HCT116 (cell line): ENCODE measurements around the gene DGAT2. TPM values are rescaled to one million over a fixed set of nuclear protein-coding genes. Genes with fewer than 3 reads are reported as not detected.

ENCODE experiments used
- ATAC-seq: fragments of 200-7000 bp; cut with Tn5 transposase; 2 replicates; pipeline ENCODE4 v1.9.1; 2020; ENCODE audit warnings: mild to moderate bottlenecking, moderate library complexity
- Bru-seq: library from RNA; stranded (reverse); fragments of 400-500 nt; gene quantifications from one replicate; lab custom pipeline; 2021; lab: Mats Ljungman, UMichigan
- BruChase-seq, 2 experiments: library from RNA; stranded (reverse); fragments of 400-500 nt; gene quantifications; one replicate each; lab custom pipeline; 2021; lab: Mats Ljungman, UMichigan
- BruUV-seq: library from RNA; stranded (reverse); fragments of 400-500 nt; replicated peaks from 2 replicates; lab custom pipeline; 2021; lab: Mats Ljungman, UMichigan
- CTCF ChIA-PET: fragments of 300-600 bp; sonication (Branson Sonifier 250); formaldehyde crosslinking; loops from one replicate; lab custom pipeline; 2021; ENCODE audit warnings: antibody characterized with exemption; lab: Charles Lee
- POLR2A ChIA-PET: fragments of 300-600, 350-600 bp; sonication (Branson Sonifier 250); formaldehyde crosslinking; loops from one replicate; lab custom pipeline; 2021; ENCODE audit warnings: antibody characterized with exemption; lab: Charles Lee
- RAD21 ChIA-PET, 2 experiments: fragments of 300-600 bp; sonication (Branson Sonifier 250); formaldehyde crosslinking; loops; one replicate each; lab custom pipeline; 2023; ENCODE audit warnings: low total read pairs in 2 of 2; ENCODE audit not compliant: uncharacterized antibody in 2 of 2, unreplicated experiment in 2 of 2, low non-redundant PET in 1 of 2; lab: Charles Lee
- DNase-seq: peaks from one replicate; pipeline ENCODE4 v3.0.0-alpha.2; 2010; ENCODE audit warnings: low read depth, low spot score
- H2AFZ ChIP-seq: fragments of 200-600 bp; shearing (Covaris generic), sonication (generic); 2 replicates; pipeline ENCODE4 v1.6.1; 2017; ENCODE audit warnings: low read depth, mixed run types, mixed read lengths, antibody characterized with exemption, low read length; ENCODE audit not compliant: poor library complexity, severe bottlenecking
- H3K27ac ChIP-seq: 2 replicates; pipeline ENCODE4 v1.5.1; 2012; ENCODE audit warnings: low read depth, low read length
- H3K27me3 ChIP-seq: fragments of 200-600 bp; sonication (generic); 2 replicates; pipeline ENCODE4 v1.6.1; 2016; ENCODE audit warnings: mixed run types, low read length, mixed read lengths; ENCODE audit not compliant: insufficient read depth
- H3K36me3 ChIP-seq, 2 experiments: fragments of 200-500 bp in 1 of 2; fragments of 200-600 bp in 1 of 2; sonication (Bioruptor generic) in 1 of 2; sonication (generic) in 1 of 2; 2 replicates each; pipeline versions ENCODE4 v1.5.1 to v1.6.1; 2014 to 2016; ENCODE audit warnings: low read length in 2 of 2, inconsistent platforms in 1 of 2, mixed read lengths in 1 of 2, mixed run types in 1 of 2; ENCODE audit not compliant: insufficient read depth in 2 of 2, control insufficient read depth in 1 of 2
- H3K4me1 ChIP-seq, 2 experiments: fragments of 200-600 bp in 1 of 2; sonication (generic) in 1 of 2; 2 replicates each; pipeline versions ENCODE4 v1.5.1 to v1.6.1; 2012 to 2017; ENCODE audit warnings: low read length in 2 of 2, inconsistent platforms in 1 of 2, mild to moderate bottlenecking in 1 of 2, mixed read lengths in 1 of 2, mixed run types in 1 of 2, moderate library complexity in 1 of 2; ENCODE audit not compliant: insufficient read depth in 2 of 2, control insufficient read depth in 1 of 2
- H3K4me2 ChIP-seq: fragments of 200-600 bp; sonication (generic); 2 replicates; pipeline ENCODE4 v1.6.1; 2017; ENCODE audit warnings: mixed run types, low read length, mixed read lengths
- H3K4me3 ChIP-seq, 2 experiments: fragments of 200-600 bp in 1 of 2; sonication (generic) in 1 of 2; replicated peaks in 1 of 2; 2 replicates each; pipeline ENCODE4 v1.5.1; 2011 to 2016; ENCODE audit warnings: low read length in 2 of 2, control low read depth in 1 of 2, low read depth in 1 of 2, mild to moderate bottlenecking in 1 of 2, mixed read lengths in 1 of 2, mixed run types in 1 of 2
- H3K79me2 ChIP-seq: fragments of 200-600 bp; sonication (generic); 2 replicates; pipeline ENCODE4 v1.6.1; 2017; ENCODE audit warnings: mild to moderate bottlenecking, mixed run types, low read length, moderate library complexity, mixed read lengths; ENCODE audit not compliant: insufficient read depth
- H3K9ac ChIP-seq: fragments of 200-600 bp; sonication (generic); 2 replicates; pipeline ENCODE4 v1.6.1; 2016; ENCODE audit warnings: low read length, mixed read lengths
- H3K9me2 ChIP-seq: fragments of 200-600 bp; sonication (generic), shearing (Covaris generic); 2 replicates; pipeline ENCODE4 v1.6.1; 2017; ENCODE audit warnings: mixed run types, mild to moderate bottlenecking, moderate library complexity; ENCODE audit not compliant: insufficient read depth
- H3K9me3 ChIP-seq, 2 experiments: fragments of 200-500 bp in 1 of 2; fragments of 200-600 bp in 1 of 2; sonication (Bioruptor generic) in 1 of 2; sonication (generic) in 1 of 2; 2 replicates each; pipeline ENCODE4 v1.6.1; 2014 to 2017; ENCODE audit warnings: low read length in 2 of 2, mixed read lengths in 2 of 2, inconsistent platforms in 1 of 2, low read depth in 1 of 2, mild to moderate bottlenecking in 1 of 2, mixed run types in 1 of 2, moderate library complexity in 1 of 2; ENCODE audit not compliant: control insufficient read depth in 1 of 2, insufficient read depth in 1 of 2
- H4K20me1 ChIP-seq: fragments of 200-600 bp; sonication (generic), shearing (Covaris generic); 2 replicates; pipeline ENCODE4 v1.6.1; 2017; ENCODE audit warnings: mixed run types, mild to moderate bottlenecking, moderate library complexity; ENCODE audit not compliant: insufficient read depth
- CBX3 ChIP-seq: IDR thresholded peaks from 2 replicates; pipeline ENCODE4 v1.6.1; 2012; ENCODE audit warnings: low read depth
- CTCF ChIP-seq, 3 experiments: fragments of 200-600 bp in 1 of 3; sonication (generic) in 1 of 3; IDR thresholded peaks in 2 of 3; conservative IDR thresholded peaks in 1 of 3; 2 replicates each; pipeline ENCODE4 v1.5.1; 2012 to 2017; ENCODE audit warnings: low read depth in 2 of 3, low read length in 2 of 3, antibody characterized with exemption in 1 of 3, borderline replicate concordance in 1 of 3, control low read depth in 1 of 3, mild to moderate bottlenecking in 1 of 3, mixed read lengths in 1 of 3, mixed run types in 1 of 3, moderate library complexity in 1 of 3; ENCODE audit not compliant: insufficient read depth in 1 of 3
- EGR1 ChIP-seq: IDR thresholded peaks from 2 replicates; pipeline ENCODE4 v1.6.1; 2012; ENCODE audit warnings: low read depth
- JUND ChIP-seq: IDR thresholded peaks from 2 replicates; pipeline ENCODE4 v1.6.1; 2012
- MAX ChIP-seq: IDR thresholded peaks from 2 replicates; pipeline ENCODE4 v1.6.1; 2012
- POLR2AphosphoS5 ChIP-seq: IDR thresholded peaks from 2 replicates; pipeline ENCODE4 v1.6.1; 2011; ENCODE audit warnings: mild to moderate bottlenecking, low read depth, low read length, moderate library complexity
- SP1 ChIP-seq: IDR thresholded peaks from 2 replicates; pipeline ENCODE4 v1.6.1; 2012; ENCODE audit warnings: low read depth
- TCF7L2 ChIP-seq: IDR thresholded peaks from 2 replicates; pipeline ENCODE4 v1.7.0; 2011; ENCODE audit warnings: borderline replicate concordance, inconsistent platforms; ENCODE audit not compliant: insufficient read depth, insufficient read length; ENCODE audit errors: extremely low read depth
- YY1 ChIP-seq: IDR thresholded peaks from 2 replicates; pipeline ENCODE4 v1.6.1; 2011; ENCODE audit warnings: low read length, low read depth, moderate library complexity, mild to moderate bottlenecking; ENCODE audit not compliant: insufficient replicate concordance; ENCODE audit errors: extremely low read depth
- ZFX ChIP-seq: fragments of 450-650 bp; IDR thresholded peaks from 2 replicates; pipeline ENCODE4 v1.6.1; 2017
- intact Hi-C: fragments of 100-400 bp; cut with micrococcal nuclease; formaldehyde crosslinking; loops from 2 replicates; pipeline ENCODE4 v1.10.0; 2022
- long read RNA-seq: library from polyadenylated mRNA; unstranded; transcript quantifications from one replicate; pipeline ENCODE4 v2.0.0, GENCODE V29; 2021; ENCODE audit not compliant: unreplicated experiment
- polyA plus RNA-seq: library from polyadenylated mRNA; unstranded; fragments of >200 nt; gene quantifications from 2 replicates; pipeline ENCODE4 v1.2.1, GENCODE V29; 2012; ENCODE audit warnings: missing spikeins
- total RNA-seq: library from RNA; stranded (reverse); gene quantifications from one replicate; pipeline ENCODE4 v1.2.1, GENCODE V29; 2021; ENCODE audit not compliant: unreplicated experiment

The DGAT2 gene
- total RNA-seq (2.4 TPM), Bru-seq, nascent RNA (percentile 38 among the genes with signal in this experiment), BruChase-seq, experiment 1, labeled RNA remaining after a 6-hour chase (percentile 29 among the genes with signal in this experiment), BruChase-seq, experiment 2, labeled RNA remaining after a 2-hour chase (percentile 37 among the genes with signal in this experiment)
- 5.9 and 6.2 TPM in 2 replicates for polyA plus RNA-seq
- long read RNA-seq, partial matches to known transcripts: 2 of 8 reads
- long read RNA-seq, other reads (novel, unspliced or antisense): 1 of 8 reads

- intact Hi-C loops: no loop called here
- peak; percentile 24 for TF ChIP-seq TCF7L2
- peak; percentile 66; the same call in 1 of the 2 replicates for TF ChIP-seq CBX3
- peak in 2 of 3 experiments; percentile 9 to 15; a peak in 1 of 6 replicates for TF ChIP-seq CTCF (IDR thresholded peaks at IDR 0.05 in 2 of 3, conservative IDR thresholded peaks at IDR 0.05 in 1 of 3; ENCODE audit: borderline replicate concordance in 1 of 3, insufficient read depth in 1 of 3, low read depth in 2 of 3, low read length in 2 of 3)
- TF ChIP-seq SP1: peak; percentile 82
- TF ChIP-seq EGR1: no peak
- TF ChIP-seq YY1: no peak
- peak; percentile 99 for TF ChIP-seq MAX
- peak; percentile 71; the same call in 1 of the 2 replicates for TF ChIP-seq JUND
- no peak for TF ChIP-seq ZFX
- TF ChIP-seq POLR2AphosphoS5: peak; percentile 59
- TF ChIP-seq, all 23 proteins: peak for 7
- DNase-seq: peak; percentile 47
- ChIA-PET POLR2A (no interaction called here), CTCF (no interaction called here), RAD21 (no interaction called here)
- Histone ChIP-seq H3K4me1 (peaks cover 9 to 17% of the 10 kb centered on the region in 2 experiments), H3K9me2 (no peaks in the 10 kb centered on the region), H3K27me3 (peaks cover 6% of the 10 kb centered on the region; the same call in 1 of the 2 replicates), H4K20me1 (no peaks in the 10 kb centered on the region), H3K27ac (peak within 1 kb of the TSS; percentile 55; the same call in 1 of the 2 replicates), H3K4me2 (peak within 1 kb of the TSS; percentile 84), H3K36me3 (no peaks in the 10 kb centered on the region), H3K9me3 (no peaks in the 10 kb centered on the region), H2AFZ (peak within 1 kb of the TSS; percentile 19), H3K9ac (peak within 1 kb of the TSS; percentile 61), H3K4me3 (peak within 1 kb of the TSS; percentile 35 to 54), H3K79me2 (no peaks in the 10 kb centered on the region)
- ATAC-seq: peak; percentile 93
- BruUV-seq: no TSS peak
These were observed at the start of gene DGAT2 for GRCh38 chr11:75768112-75768908. TSS of gene DGAT2 (plus strand) at chr11:75768778. CDS start at chr11:75768992, 214 bp downstream.
